ENCODE results near the gene ZNF430. TPM values are rescaled to one million over a fixed set of nuclear protein-coding genes. Genes with fewer than 3 reads are reported as not detected.
"Not testable (repeated sequence)": the region's sequence is repeated elsewhere in the genome, so short reads cannot be mapped to it uniquely, and the experiment has no call there.

The ZNF430 gene
- 10 to 100 TPM; 24.0 to 27.0 TPM for total RNA-seq

GRCh38 chr19:21020298-21021227 is at the start of gene ZNF430:
TSS of gene ZNF430 (plus strand) at chr19:21020657. CDS start at chr19:21020801, 144 bp downstream.
- H3K27ac Mint-ChIP-seq = peak within 1 kb of the TSS; percentile 99
- H3K27me3 Mint-ChIP-seq = no peaks in the 10 kb centered on the region
- peaks cover 4% of the 10 kb centered on the region for H3K9me3 Mint-ChIP-seq
- ChIA-PET CTCF (interaction anchor here (0.8 to 1.5 kb wide), 5 partner anchors 21 to 455 kb away, joined by 3 to 4 read pairs (median 3); partner anchors contain the start of genes ZNF66, ZNF714, ZNF737 and ZNF85), POLR2A (interaction anchor here (0.7 to 4.5 kb wide), 34 partner anchors 8 to 1359 kb away, joined by 3 to 45 read pairs (median 5); partner anchors contain the start of genes ZNF253, ZNF257, ZNF429 and ZNF43)
- H3K4me3 Mint-ChIP-seq = peak within 1 kb of the TSS; percentile 99
- peak; percentile 96 for DNase-seq
- H3K36me3 Mint-ChIP-seq (ENCODE audit: low read depth) = peaks cover 50% of the 10 kb centered on the region
- peaks cover 39% of the 10 kb centered on the region for H3K4me1 Mint-ChIP-seq

GRCh38 chr19:20992788-20993187 is 27.7 kb upstream of the ZNF430 start:
- CTCF ChIA-PET; H3K4me1 Mint-ChIP-seq; DNase-seq; H3K27ac Mint-ChIP-seq; H3K36me3 Mint-ChIP-seq (ENCODE audit: low read depth); H3K27me3 Mint-ChIP-seq; H3K4me3 Mint-ChIP-seq: not testable (repeated sequence)
- peaks cover 34% of the 10 kb centered on the region for H3K9me3 Mint-ChIP-seq
- POLR2A ChIA-PET = interaction anchor here (1.2 kb wide), 1 partner anchor 28 kb away, joined by 3 read pairs; the partner anchor contains the start of gene ZNF430

DNA sequence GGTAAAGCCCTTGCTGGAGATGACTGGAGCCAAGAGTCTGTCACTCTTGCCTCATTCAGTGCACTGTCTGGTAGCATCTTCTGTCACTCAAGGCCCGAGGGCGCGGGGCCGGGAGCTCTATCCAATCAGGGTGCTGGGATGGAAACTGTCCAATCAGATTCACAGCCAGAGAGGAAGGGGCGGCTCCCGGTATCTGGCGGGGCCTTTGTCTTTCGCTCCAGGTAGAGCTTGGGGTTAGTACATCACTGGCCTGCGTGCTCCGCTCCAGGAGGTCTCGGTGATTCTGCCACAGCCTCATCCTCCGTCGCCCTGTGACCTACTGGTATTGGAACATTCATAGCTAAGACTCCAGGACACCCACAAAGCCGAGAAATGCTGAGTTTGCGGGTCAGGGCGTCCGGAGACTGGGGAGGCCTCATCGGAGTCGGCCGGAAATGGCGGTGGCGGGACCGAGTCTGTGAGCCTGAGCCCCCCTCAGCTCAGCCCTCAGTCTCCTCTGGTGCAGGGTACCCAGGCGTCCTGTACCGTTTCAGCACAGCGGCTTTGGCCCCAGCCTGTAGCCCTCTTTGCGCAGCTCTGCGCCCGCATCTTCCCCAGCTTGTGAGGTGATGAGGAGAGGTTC is 20.6 kb upstream of the ZNF430 start:
- Mint-ChIP-seq H3K9me3 (peaks cover 11% of the 10 kb centered on the region), H3K27ac (peak overlapping the region; percentile 79), H3K4me1 (peaks cover 20% of the 10 kb centered on the region), H3K4me3 (peak overlapping the region; percentile 85), H3K36me3 (ENCODE audit: low read depth) (peaks cover 12% of the 10 kb centered on the region), H3K27me3 (no peaks in the 10 kb centered on the region)
- ChIA-PET POLR2A (interaction anchor here (0.8 to 2.0 kb wide), 18 partner anchors 18 to 1267 kb away, joined by 3 to 45 read pairs (median 6); partner anchors contain the start of genes ZNF14, ZNF253, ZNF43 and ZNF430), CTCF (interaction anchor here (1.1 kb wide), 1 partner anchor 21 kb away, joined by 3 read pairs; the partner anchor contains the start of gene ZNF430)
- DNase-seq = peak; percentile 88

DNA sequence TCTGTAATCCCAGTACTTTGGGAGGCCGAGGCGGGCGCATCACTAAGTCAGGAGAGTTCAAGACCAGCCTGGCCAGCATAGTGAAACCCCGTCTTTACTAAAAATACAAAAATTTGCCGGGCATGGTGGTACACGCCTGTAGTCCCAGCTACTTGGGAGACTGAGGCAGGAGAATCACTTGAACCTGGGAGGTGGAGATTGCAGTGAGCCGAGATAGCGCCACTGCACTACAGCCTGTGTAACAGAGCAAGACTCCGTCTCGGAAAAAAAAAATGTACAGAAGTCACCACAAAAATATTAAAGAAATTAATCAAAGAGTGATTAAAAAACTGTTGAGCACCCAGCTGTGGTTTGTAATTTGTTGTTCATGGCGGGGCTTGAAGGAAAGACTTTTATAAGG is 781 bp downstream of the ZNF430 start:
- not testable (repeated sequence) for DNase-seq, H3K27me3 Mint-ChIP-seq, H3K9me3 Mint-ChIP-seq
- peak overlapping the region; percentile 99 for H3K27ac Mint-ChIP-seq
- H3K4me1 Mint-ChIP-seq = peaks cover 43% of the 10 kb centered on the region
- peaks cover 56% of the 10 kb centered on the region for H3K36me3 Mint-ChIP-seq (ENCODE audit: low read depth)
- peak overlapping the region; percentile 99 for H3K4me3 Mint-ChIP-seq
- POLR2A ChIA-PET = interaction anchor here (0.8 to 4.5 kb wide), 22 partner anchors 8 to 1359 kb away, joined by 3 to 45 read pairs (median 6); partner anchors contain the start of genes ZNF429, ZNF431, ZNF493 and ZNF506
- CTCF ChIA-PET = interaction anchor here (1.4 to 1.5 kb wide), 3 partner anchors 61 to 456 kb away, joined by 3 to 4 read pairs (median 4); partner anchors contain the start of genes ZNF66, ZNF714 and ZNF737

GRCh38 chr19:21022996-21023395 is 2.5 kb downstream of the ZNF430 start:
- CTCF ChIA-PET = no interaction called here
- H3K9me3 Mint-ChIP-seq = peaks cover 3% of the 10 kb centered on the region
- POLR2A ChIA-PET = interaction anchor here (1.2 to 4.5 kb wide), 3 partner anchors 23 to 119 kb away, joined by 4 to 45 read pairs (median 6); partner anchors contain the start of genes ZNF431 and ZNF714
- no peaks in the 10 kb centered on the region for H3K27me3 Mint-ChIP-seq
- peaks cover 73% of the 10 kb centered on the region for H3K36me3 Mint-ChIP-seq (ENCODE audit: low read depth)
- peaks cover 58% of the 10 kb centered on the region for H3K4me1 Mint-ChIP-seq
- H3K27ac Mint-ChIP-seq = peak overlapping the region; percentile 66
- no peak for DNase-seq
- H3K4me3 Mint-ChIP-seq = peak overlapping the region; percentile 99

- H3K27me3 Mint-ChIP-seq = no peaks in the 10 kb centered on the region
- no peak overlapping the region for H3K4me3 Mint-ChIP-seq
- H3K36me3 Mint-ChIP-seq (ENCODE audit: low read depth) = peaks cover 82% of the 10 kb centered on the region
- no peak overlapping the region for H3K27ac Mint-ChIP-seq
- CTCF ChIA-PET = no interaction called here
- POLR2A ChIA-PET = interaction anchor here (1.8 to 4.5 kb wide), 2 partner anchors 24 to 58 kb away, joined by 6 to 45 read pairs; partner anchors contain the start of gene ZNF714
- peaks cover 67% of the 10 kb centered on the region for H3K4me1 Mint-ChIP-seq
- DNase-seq = no peak
- H3K9me3 Mint-ChIP-seq = peaks cover 5% of the 10 kb centered on the region
These were observed 3.4 kb downstream of the ZNF430 start for GRCh38 chr19:21023901-21024300.

DNA sequence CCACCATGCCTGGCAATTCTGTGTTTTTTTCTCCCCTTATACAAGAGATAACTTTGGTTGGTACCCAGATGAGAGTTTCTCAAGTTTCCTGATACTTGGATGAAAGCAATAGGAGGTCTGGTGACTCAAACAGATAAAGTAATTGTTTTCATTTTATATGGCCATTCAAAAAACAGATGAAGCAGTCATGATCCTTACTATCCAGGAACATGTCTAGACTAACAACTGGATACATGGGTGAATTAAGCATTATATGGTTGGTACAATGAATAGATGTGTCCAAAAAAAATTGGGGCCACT is 8.5 kb downstream of the ZNF430 start:
- CTCF ChIA-PET = no interaction called here
- H3K4me3 Mint-ChIP-seq = no peak overlapping the region
- peaks cover 20% of the 10 kb centered on the region for H3K9me3 Mint-ChIP-seq
- peaks cover 42% of the 10 kb centered on the region for H3K4me1 Mint-ChIP-seq
- H3K27me3 Mint-ChIP-seq = no peaks in the 10 kb centered on the region
- H3K27ac Mint-ChIP-seq = no peak overlapping the region
- no peak for DNase-seq
- peaks cover 95% of the 10 kb centered on the region for H3K36me3 Mint-ChIP-seq (ENCODE audit: low read depth)
- POLR2A ChIA-PET = interaction anchor here (1.7 kb wide), 1 partner anchor 8 kb away, joined by 7 read pairs; the partner anchor contains the start of gene ZNF430

- DNase-seq = no peak
- peaks cover 4% of the 10 kb centered on the region for H3K4me1 Mint-ChIP-seq
- ChIA-PET CTCF (no interaction called here), POLR2A (interaction anchor here (2.0 kb wide), 1 partner anchor 24 kb away, joined by 9 read pairs; the partner anchor contains the start of gene ZNF430)
- H3K27ac Mint-ChIP-seq = no peak overlapping the region
- no peaks in the 10 kb centered on the region for H3K27me3 Mint-ChIP-seq
- no peak overlapping the region for H3K4me3 Mint-ChIP-seq
- peaks cover 52% of the 10 kb centered on the region for H3K9me3 Mint-ChIP-seq
- H3K36me3 Mint-ChIP-seq (ENCODE audit: low read depth) = peaks cover 85% of the 10 kb centered on the region
These were observed 24.6 kb downstream of the ZNF430 start for GRCh38 chr19:21045028-21045427.

- CTCF ChIA-PET = no interaction called here
- DNase-seq = no peak
- POLR2A ChIA-PET = no interaction called here
These were observed 26.0 kb downstream of the ZNF430 start for GRCh38 chr19:21046489-21046888.

GRCh38 chr19:21047716-21048115 is 27.3 kb downstream of the ZNF430 start:
- Mint-ChIP-seq H3K27me3 (no peaks in the 10 kb centered on the region), H3K27ac (no peak overlapping the region), H3K4me1 (peaks cover 4% of the 10 kb centered on the region)

More at GRCh38 chr19:21046489-21046888, 26.0 kb downstream of the ZNF430 start:
- Mint-ChIP-seq H3K27ac (no peak overlapping the region), H3K4me1 (peaks cover 4% of the 10 kb centered on the region), H3K9me3 (peaks cover 49% of the 10 kb centered on the region), H3K4me3 (no peak overlapping the region), H3K36me3 (ENCODE audit: low read depth) (peaks cover 76% of the 10 kb centered on the region), H3K27me3 (no peaks in the 10 kb centered on the region)

DNA sequence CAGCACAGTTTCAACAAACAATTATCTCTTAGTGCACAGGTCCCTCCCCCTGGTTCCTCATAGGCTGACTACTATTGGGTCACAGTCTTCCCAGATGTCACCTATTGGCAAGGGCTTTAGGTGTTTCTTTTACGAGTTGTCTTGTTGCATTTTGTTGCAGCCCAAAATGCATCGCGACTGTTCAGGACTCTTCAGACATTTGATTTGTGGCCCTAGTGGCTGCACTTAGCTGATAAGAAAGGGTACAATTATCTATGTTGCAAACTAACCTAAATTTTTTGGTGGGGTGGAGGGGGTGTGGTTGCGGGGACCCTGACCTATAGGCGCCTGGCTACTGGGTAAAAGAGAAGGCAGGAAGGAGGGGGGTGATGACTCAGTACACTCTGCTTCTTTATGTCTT is 32.4 kb downstream of the ZNF430 start:
- H3K27ac Mint-ChIP-seq = no peak overlapping the region
- H3K9me3 Mint-ChIP-seq = peaks cover 35% of the 10 kb centered on the region
- peaks cover 71% of the 10 kb centered on the region for H3K36me3 Mint-ChIP-seq (ENCODE audit: low read depth)
- H3K27me3 Mint-ChIP-seq = no peaks in the 10 kb centered on the region
- ChIA-PET POLR2A (no interaction called here), CTCF (no interaction called here)
- DNase-seq = no peak
- no peaks in the 10 kb centered on the region for H3K4me1 Mint-ChIP-seq
- no peak overlapping the region for H3K4me3 Mint-ChIP-seq

More at GRCh38 chr19:21047716-21048115, 27.3 kb downstream of the ZNF430 start:
- POLR2A ChIA-PET = no interaction called here
- CTCF ChIA-PET = no interaction called here
- H3K4me3 Mint-ChIP-seq = no peak overlapping the region
- peaks cover 53% of the 10 kb centered on the region for H3K9me3 Mint-ChIP-seq
- peaks cover 76% of the 10 kb centered on the region for H3K36me3 Mint-ChIP-seq (ENCODE audit: low read depth)
- no peak for DNase-seq

GRCh38 chr19:21065336-21065735 is 44.9 kb downstream of the ZNF430 start:
- CTCF ChIA-PET = interaction anchor here (0.5 kb wide), 1 partner anchor 15 kb away, joined by 3 read pairs; no protein-coding TSS in a partner anchor
- H3K4me3 Mint-ChIP-seq = no peak overlapping the region
- H3K36me3 Mint-ChIP-seq (ENCODE audit: low read depth) = peaks cover 54% of the 10 kb centered on the region
- H3K9me3 Mint-ChIP-seq = peaks cover 14% of the 10 kb centered on the region
- no peaks in the 10 kb centered on the region for H3K4me1 Mint-ChIP-seq
- POLR2A ChIA-PET = no interaction called here
- no peak overlapping the region for H3K27ac Mint-ChIP-seq
- H3K27me3 Mint-ChIP-seq = no peaks in the 10 kb centered on the region
- DNase-seq = no peak
